Measurements from ENCODE around the gene TRAF3.

Gene TRAF3

DNA sequence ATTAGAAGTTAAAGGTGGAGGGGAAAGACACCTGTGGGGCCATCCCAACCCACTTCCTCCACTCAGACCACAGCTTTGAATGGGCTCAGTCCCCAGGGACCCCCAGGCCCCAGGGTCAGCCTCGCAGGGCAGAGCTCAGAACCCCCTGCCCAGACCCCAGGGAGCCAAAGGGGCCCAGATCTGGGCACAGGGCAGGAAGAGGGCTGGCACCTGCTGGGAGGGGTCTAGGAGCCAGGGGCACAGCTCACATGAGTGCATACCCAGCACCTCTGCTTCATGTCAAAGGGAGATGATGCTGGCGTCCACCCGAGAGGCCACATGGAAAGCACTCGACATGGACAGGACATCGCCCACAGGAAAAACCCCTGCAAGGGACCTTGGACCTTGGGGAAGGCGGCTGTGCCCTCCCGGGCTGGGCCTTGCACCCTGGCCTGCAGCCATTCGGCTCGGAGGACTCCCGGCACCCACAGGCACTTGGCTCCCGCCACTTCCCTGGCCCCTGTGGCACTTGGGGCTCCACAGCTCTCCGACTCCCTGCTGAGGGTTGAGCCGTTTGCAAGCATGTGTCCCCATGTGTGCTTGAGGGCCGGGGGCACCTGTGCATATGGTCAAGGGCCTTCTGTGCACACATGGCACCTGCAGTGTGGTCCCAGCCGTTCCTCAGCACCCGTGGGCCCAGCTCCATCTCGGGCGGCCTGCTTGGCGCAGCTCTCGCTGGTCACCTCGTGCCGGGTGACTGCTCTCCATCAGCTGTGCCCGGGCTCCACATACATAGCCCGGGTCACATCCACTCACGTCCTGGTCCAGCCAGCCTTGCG, 137.4 kb downstream of the TRAF3 start:
- no peak overlapping the region for H3K9ac ChIP-seq (ENCODE audit: low read depth, low read length)
- H3K9me3 ChIP-seq (ENCODE audit: control insufficient read depth, insufficient read depth, low read length), result no peaks in the 10 kb centered on the region
- H3K4me1 ChIP-seq (ENCODE audit: insufficient read depth, low read length), result no peaks in the 10 kb centered on the region
- H3K36me3 ChIP-seq (ENCODE audit: insufficient read depth, low read length), result no peaks in the 10 kb centered on the region

- H3K9me3 ChIP-seq (ENCODE audit: control insufficient read depth, insufficient read depth, low read length), result no peaks in the 10 kb centered on the region
- no peaks in the 10 kb centered on the region for H3K36me3 ChIP-seq (ENCODE audit: insufficient read depth, low read length)
- H3K4me1 ChIP-seq (ENCODE audit: insufficient read depth, low read length), result no peaks in the 10 kb centered on the region
- H3K9ac ChIP-seq (ENCODE audit: low read depth, low read length), result no peak overlapping the region
These were observed 138.3 kb downstream of the TRAF3 start for GRCh38 chr14:102915292-102916110.

GRCh38 chr14:102916347-102917055, 139.3 kb downstream of the TRAF3 start:
- Histone ChIP-seq H3K9me3 (ENCODE audit: control insufficient read depth, insufficient read depth, low read length) (no peaks in the 10 kb centered on the region), H3K36me3 (ENCODE audit: insufficient read depth, low read length) (no peaks in the 10 kb centered on the region), H3K4me1 (ENCODE audit: insufficient read depth, low read length) (no peaks in the 10 kb centered on the region), H3K9ac (ENCODE audit: low read depth, low read length) (no peak overlapping the region)

- H3K9ac ChIP-seq (ENCODE audit: low read depth, low read length), result no peak overlapping the region
- no peaks in the 10 kb centered on the region for H3K36me3 ChIP-seq (ENCODE audit: insufficient read depth, low read length)
- H3K4me1 ChIP-seq (ENCODE audit: insufficient read depth, low read length), result no peaks in the 10 kb centered on the region
- no peaks in the 10 kb centered on the region for H3K9me3 ChIP-seq (ENCODE audit: control insufficient read depth, insufficient read depth, low read length)
These were observed 139.8 kb downstream of the TRAF3 start for GRCh38 chr14:102917056-102917385.

GRCh38 chr14:102917469-102918211, 140.4 kb downstream of the TRAF3 start:
- no peak overlapping the region for H3K9ac ChIP-seq (ENCODE audit: low read depth, low read length)
- H3K9me3 ChIP-seq (ENCODE audit: control insufficient read depth, insufficient read depth, low read length), result no peaks in the 10 kb centered on the region
- no peaks in the 10 kb centered on the region for H3K4me1 ChIP-seq (ENCODE audit: insufficient read depth, low read length)
- H3K36me3 ChIP-seq (ENCODE audit: insufficient read depth, low read length), result no peaks in the 10 kb centered on the region

DNA sequence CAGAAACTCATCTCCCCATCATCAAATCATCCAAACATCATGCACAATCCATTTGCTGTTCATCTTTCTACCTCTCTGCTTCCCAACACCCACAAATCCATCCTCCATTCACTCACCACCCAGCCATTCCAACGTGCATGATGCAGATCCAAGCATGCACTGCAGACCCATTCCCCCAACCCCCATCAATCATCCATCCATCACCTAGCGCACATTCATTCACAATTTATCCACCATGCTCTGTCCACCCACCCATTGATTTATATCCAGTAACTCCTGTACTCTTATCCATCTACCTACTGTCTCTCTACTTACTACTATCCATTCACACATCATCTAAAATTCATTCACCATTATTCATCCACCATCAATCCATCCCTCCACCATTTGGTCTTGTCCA, 141.2 kb downstream of the TRAF3 start:
- no peak overlapping the region; the same call in 1 of the 2 replicates for H3K9ac ChIP-seq (ENCODE audit: low read depth, low read length)
- H3K36me3 ChIP-seq (ENCODE audit: insufficient read depth, low read length), result no peaks in the 10 kb centered on the region
- no peaks in the 10 kb centered on the region for H3K9me3 ChIP-seq (ENCODE audit: control insufficient read depth, insufficient read depth, low read length)
- no peaks in the 10 kb centered on the region; the same call in 1 of the 2 replicates for H3K4me1 ChIP-seq (ENCODE audit: insufficient read depth, low read length)

- Histone ChIP-seq H3K9ac (ENCODE audit: low read depth, low read length) (no peak overlapping the region), H3K9me3 (ENCODE audit: control insufficient read depth, insufficient read depth, low read length) (no peaks in the 10 kb centered on the region), H3K36me3 (ENCODE audit: insufficient read depth, low read length) (no peaks in the 10 kb centered on the region), H3K4me1 (ENCODE audit: insufficient read depth, low read length) (no peaks in the 10 kb centered on the region; the same call in 1 of the 2 replicates)
These were observed 143.2 kb downstream of the TRAF3 start for GRCh38 chr14:102920273-102920997.

- Histone ChIP-seq H3K9ac (ENCODE audit: low read depth, low read length) (no peak overlapping the region), H3K9me3 (ENCODE audit: control insufficient read depth, insufficient read depth, low read length) (no peaks in the 10 kb centered on the region), H3K4me1 (ENCODE audit: insufficient read depth, low read length) (peaks cover 3% of the 10 kb centered on the region), H3K36me3 (ENCODE audit: insufficient read depth, low read length) (no peaks in the 10 kb centered on the region)
These were observed 143.7 kb downstream of the TRAF3 start for GRCh38 chr14:102920998-102921304.

- Histone ChIP-seq H3K36me3 (ENCODE audit: insufficient read depth, low read length) (no peaks in the 10 kb centered on the region), H3K4me1 (ENCODE audit: insufficient read depth, low read length) (peaks cover 7% of the 10 kb centered on the region), H3K9ac (ENCODE audit: low read depth, low read length) (peak within 1 kb of the TSS; percentile 51; the same call in 1 of the 2 replicates), H3K9me3 (ENCODE audit: control insufficient read depth, insufficient read depth, low read length) (no peaks in the 10 kb centered on the region)
These were observed 145.4 kb downstream of the TRAF3 start, which contains the start of gene AMN for GRCh38 chr14:102922490-102923200. Gene AMN, plus strand, starts transcription at chr14:102922663. Its CDS starts 26 bp downstream, at chr14:102922689.

DNA sequence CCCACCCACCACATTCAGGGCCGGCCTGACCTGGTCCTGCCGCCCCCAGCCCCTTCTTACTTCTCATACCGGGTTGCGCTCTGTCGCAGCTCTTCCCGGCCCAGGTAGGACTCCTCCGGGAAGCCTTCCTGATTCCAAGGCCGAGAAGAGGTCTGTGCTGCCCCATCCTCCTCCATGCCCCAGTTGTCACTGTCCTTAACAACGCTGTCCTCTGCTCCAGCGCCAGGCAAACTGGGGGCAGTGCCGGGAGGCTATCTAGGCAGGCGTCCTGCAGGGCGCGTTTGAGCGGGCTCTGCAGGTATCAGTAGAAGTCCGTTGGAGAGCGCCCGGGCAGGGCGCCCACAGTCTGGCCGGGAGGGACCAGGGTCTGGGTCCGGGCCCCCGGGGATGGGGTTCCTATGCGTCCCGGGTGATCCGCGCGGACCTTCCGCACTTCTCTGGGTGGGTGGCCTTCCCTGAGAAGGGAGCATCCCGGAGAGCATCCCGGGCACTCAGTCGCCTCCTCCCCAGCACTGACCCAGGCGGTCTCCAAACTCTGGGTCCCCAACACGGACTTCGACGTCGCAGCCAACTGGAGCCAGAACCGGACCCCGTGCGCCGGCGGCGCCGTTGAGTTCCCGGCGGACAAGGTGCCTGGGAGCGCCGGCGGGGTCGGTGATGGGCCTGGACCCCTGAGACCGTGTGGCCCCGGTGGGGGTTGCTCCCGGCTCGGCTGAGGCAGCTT, 146.1 kb downstream of the TRAF3 start:
- peak overlapping the region; percentile 51; the same call in 1 of the 2 replicates for H3K9ac ChIP-seq (ENCODE audit: low read depth, low read length)

GRCh38 chr14:102923925-102924486, 146.8 kb downstream of the TRAF3 start:
- no peaks in the 10 kb centered on the region for H3K36me3 ChIP-seq (ENCODE audit: insufficient read depth, low read length)
- H3K4me1 ChIP-seq (ENCODE audit: insufficient read depth, low read length), result peaks cover 7% of the 10 kb centered on the region
- H3K9ac ChIP-seq (ENCODE audit: low read depth, low read length), result peak overlapping the region; percentile 51; the same call in 1 of the 2 replicates
- H3K9me3 ChIP-seq (ENCODE audit: control insufficient read depth, insufficient read depth, low read length), result no peaks in the 10 kb centered on the region

More for the DNA sequence above, 146.1 kb downstream of the TRAF3 start:
- peaks cover 7% of the 10 kb centered on the region for H3K4me1 ChIP-seq (ENCODE audit: insufficient read depth, low read length)
- H3K9me3 ChIP-seq (ENCODE audit: control insufficient read depth, insufficient read depth, low read length), result no peaks in the 10 kb centered on the region
- no peaks in the 10 kb centered on the region for H3K36me3 ChIP-seq (ENCODE audit: insufficient read depth, low read length)
